Psoas muscle (tissue), 8 donors: ENCODE results near the gene SMG6. TPM values are rescaled to one million over a fixed set of nuclear protein-coding genes. Genes with fewer than 3 reads are reported as not detected.
A peak's percentile ranks its signal among the peaks of the same experiment; 100 is the strongest.

ENCODE experiments used
- ATAC-seq, 4 donors: fragments of 200-7000 bp; cut with Tn5 transposase; one replicate each; pipeline ENCODE4 v1.9.1; 2020; ENCODE audit warnings: moderate library complexity in 3 of 4, mild to moderate bottlenecking in 2 of 4
- DNase-seq, 2 donors: peaks; one replicate each; pipeline ENCODE4 v3.0.0-alpha.2; 2020
- H3K27ac ChIP-seq: fragments of 200-600 bp; one replicate; pipeline ENCODE4 v1.8.0; 2022
- H3K27me3 ChIP-seq, 3 donors: fragments of 200-600 bp in 1 of 3; one replicate each; pipeline versions ENCODE4 v1.6.1 to v1.8.0; 2013 to 2022; ENCODE audit warnings: low read length in 2 of 3, mild to moderate bottlenecking in 2 of 3, moderate library complexity in 1 of 3; ENCODE audit not compliant: insufficient read depth in 3 of 3
- H3K36me3 ChIP-seq, 2 donors: fragments of 200-600 bp in 1 of 2; one replicate each; pipeline versions ENCODE4 v1.6.1 to v1.8.0; 2013 to 2022; ENCODE audit warnings: low read depth in 1 of 2, mild to moderate bottlenecking in 1 of 2, moderate library complexity in 1 of 2; ENCODE audit not compliant: insufficient read depth in 1 of 2
- H3K4me1 ChIP-seq: fragments of 200-600 bp; one replicate; pipeline ENCODE4 v1.8.0; 2022
- H3K4me3 ChIP-seq: fragments of 200-600 bp; one replicate; pipeline ENCODE4 v1.8.0; 2022; ENCODE audit warnings: mild to moderate bottlenecking
- H3K9me3 ChIP-seq: fragments of 200-600 bp; one replicate; pipeline ENCODE4 v1.8.0; 2022
- WGBS, 3 donors: extraction: QIAGEN DNeasy Blood & Tissue Kit; methylation state at CpG; one replicate each; pipeline versions ENCODE4 v1.1.6 to v1.1.7; 2013; 5-methylcytosine and 5-hydroxymethylcytosine counted together
- intact Hi-C, 2 donors: fragments of 100-400 bp; cut with DNase I; formaldehyde crosslinking; loops; one replicate each; pipeline versions ENCODE4 v1.11.0 to v1.14.2; 2022
- polyA plus RNA-seq, 3 donors: library from polyadenylated mRNA; stranded (reverse); fragments of 200-250 nt; gene quantifications; one replicate each; pipeline ENCODE4 v1.2.3, GENCODE V29; 2013
- total RNA-seq, 4 donors: library from RNA; stranded (reverse); fragmentation: NEBNext Ultra II Directional in 2 of 4; extraction: Animal tissue kit (Norgen Biotek cat#: 25700) in 2 of 4; gene quantifications; one replicate each; pipeline versions ENCODE4 v1.2.1 to v1.2.4, GENCODE V29; 2021 to 2023
- TF ChIP-seq, protein P1 (sequence below): fragments of 200-600 bp; IDR thresholded peaks from one replicate; pipeline ENCODE4 v1.8.0; 2022; ENCODE audit warnings: antibody characterized with exemption
- donor health status: healthy with polysubstance abuse.
- donor health status: DM: no; HTN: no; CAD: no; lungs with moderate emphysema.
- donor health status: Bipolar disorder and iron deficiency.
- donor health status: healthy.
- donor health status: DM: yes; HTN: yes; CAD: no.
- donor health status: DM: no; HTN: no; CAD: no.
- donor health status: DM: no; HTN: no; CAD: no.
- donor health status: DM: yes; HTN: yes; CAD: no.

The SMG6 gene
- total and polyA plus RNA-seq, 7 donors, result 9.4 to 24.1 (median 16.3) TPM

- peak in 1 of 2 donors; percentile 15 for DNase-seq
- no peak for ATAC-seq
- H3K36me3 ChIP-seq, result peaks cover 0 to 40% of the 10 kb centered on the region in 2 donors
- intact Hi-C loops, result no loop called here
- H3K4me3 ChIP-seq, result no peak overlapping the region
- WGBS, 3 donors, result 65 to 75% (median 72%) methylated on average over 9 of the region's 9 CpGs
- no peaks in the 10 kb centered on the region for H3K9me3 ChIP-seq
- peak overlapping the region; percentile 77 for H3K27ac ChIP-seq
- TF ChIP-seq, protein P1, sequence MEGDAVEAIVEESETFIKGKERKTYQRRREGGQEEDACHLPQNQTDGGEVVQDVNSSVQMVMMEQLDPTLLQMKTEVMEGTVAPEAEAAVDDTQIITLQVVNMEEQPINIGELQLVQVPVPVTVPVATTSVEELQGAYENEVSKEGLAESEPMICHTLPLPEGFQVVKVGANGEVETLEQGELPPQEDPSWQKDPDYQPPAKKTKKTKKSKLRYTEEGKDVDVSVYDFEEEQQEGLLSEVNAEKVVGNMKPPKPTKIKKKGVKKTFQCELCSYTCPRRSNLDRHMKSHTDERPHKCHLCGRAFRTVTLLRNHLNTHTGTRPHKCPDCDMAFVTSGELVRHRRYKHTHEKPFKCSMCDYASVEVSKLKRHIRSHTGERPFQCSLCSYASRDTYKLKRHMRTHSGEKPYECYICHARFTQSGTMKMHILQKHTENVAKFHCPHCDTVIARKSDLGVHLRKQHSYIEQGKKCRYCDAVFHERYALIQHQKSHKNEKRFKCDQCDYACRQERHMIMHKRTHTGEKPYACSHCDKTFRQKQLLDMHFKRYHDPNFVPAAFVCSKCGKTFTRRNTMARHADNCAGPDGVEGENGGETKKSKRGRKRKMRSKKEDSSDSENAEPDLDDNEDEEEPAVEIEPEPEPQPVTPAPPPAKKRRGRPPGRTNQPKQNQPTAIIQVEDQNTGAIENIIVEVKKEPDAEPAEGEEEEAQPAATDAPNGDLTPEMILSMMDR, result no peak
- peaks cover 39% of the 10 kb centered on the region for H3K4me1 ChIP-seq
- H3K27me3 ChIP-seq, result no peaks in the 10 kb centered on the region
Measured at GRCh38 chr17:2082003-2082781, 221.4 kb downstream of the SMG6 start.

- TF ChIP-seq, protein P1, result no peak
- 74 to 78% (median 78%) methylated on average over 9 of the region's 9 CpGs for WGBS, 3 donors
- H3K27me3 ChIP-seq, result no peaks in the 10 kb centered on the region
- peaks cover 39% of the 10 kb centered on the region for H3K4me1 ChIP-seq
- H3K9me3 ChIP-seq, result no peaks in the 10 kb centered on the region
- no peak for ATAC-seq
- peaks cover 0 to 46% of the 10 kb centered on the region in 2 donors for H3K36me3 ChIP-seq
- peak in 1 of 2 donors; percentile 38 for DNase-seq
- no peak overlapping the region for H3K4me3 ChIP-seq
- no peak overlapping the region for H3K27ac ChIP-seq
- intact Hi-C loops, result no loop called here
Measured at GRCh38 chr17:2081564-2081963, 222.0 kb downstream of the SMG6 start.

DNA sequence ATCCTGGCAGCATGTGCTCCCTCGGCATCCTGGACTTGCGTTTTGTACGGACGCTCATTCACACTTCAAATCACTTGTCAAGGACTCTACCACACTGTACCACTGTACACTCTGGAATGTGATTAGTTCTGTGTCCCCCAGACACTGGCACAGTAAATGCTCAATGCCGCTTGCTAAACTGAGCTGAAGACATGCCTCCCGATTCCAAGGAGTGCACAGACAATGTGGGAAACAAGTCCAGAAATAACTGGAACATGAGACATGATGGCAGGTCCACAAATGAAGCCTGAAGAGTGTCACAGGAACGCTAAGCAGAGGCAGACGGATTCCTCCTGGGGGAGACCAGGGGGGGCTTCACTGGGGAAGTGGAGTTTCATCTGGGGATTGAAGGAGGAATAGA is 226.5 kb downstream of the SMG6 start:
- Histone ChIP-seq H3K27ac (peak overlapping the region; percentile 81), H3K9me3 (no peaks in the 10 kb centered on the region), H3K36me3 (peaks cover 0 to 47% of the 10 kb centered on the region in 2 donors), H3K4me1 (peaks cover 26% of the 10 kb centered on the region), H3K27me3 (no peaks in the 10 kb centered on the region), H3K4me3 (no peak overlapping the region)
- TF ChIP-seq, protein P1, result no peak
- WGBS, 3 donors, result 48 to 57% (median 51%) methylated on average over 8 of the region's 8 CpGs
- DNase-seq (no peak), ATAC-seq (peak; percentile 23 to 55 (median 48))
- intact Hi-C loops, result no loop called here

DNA sequence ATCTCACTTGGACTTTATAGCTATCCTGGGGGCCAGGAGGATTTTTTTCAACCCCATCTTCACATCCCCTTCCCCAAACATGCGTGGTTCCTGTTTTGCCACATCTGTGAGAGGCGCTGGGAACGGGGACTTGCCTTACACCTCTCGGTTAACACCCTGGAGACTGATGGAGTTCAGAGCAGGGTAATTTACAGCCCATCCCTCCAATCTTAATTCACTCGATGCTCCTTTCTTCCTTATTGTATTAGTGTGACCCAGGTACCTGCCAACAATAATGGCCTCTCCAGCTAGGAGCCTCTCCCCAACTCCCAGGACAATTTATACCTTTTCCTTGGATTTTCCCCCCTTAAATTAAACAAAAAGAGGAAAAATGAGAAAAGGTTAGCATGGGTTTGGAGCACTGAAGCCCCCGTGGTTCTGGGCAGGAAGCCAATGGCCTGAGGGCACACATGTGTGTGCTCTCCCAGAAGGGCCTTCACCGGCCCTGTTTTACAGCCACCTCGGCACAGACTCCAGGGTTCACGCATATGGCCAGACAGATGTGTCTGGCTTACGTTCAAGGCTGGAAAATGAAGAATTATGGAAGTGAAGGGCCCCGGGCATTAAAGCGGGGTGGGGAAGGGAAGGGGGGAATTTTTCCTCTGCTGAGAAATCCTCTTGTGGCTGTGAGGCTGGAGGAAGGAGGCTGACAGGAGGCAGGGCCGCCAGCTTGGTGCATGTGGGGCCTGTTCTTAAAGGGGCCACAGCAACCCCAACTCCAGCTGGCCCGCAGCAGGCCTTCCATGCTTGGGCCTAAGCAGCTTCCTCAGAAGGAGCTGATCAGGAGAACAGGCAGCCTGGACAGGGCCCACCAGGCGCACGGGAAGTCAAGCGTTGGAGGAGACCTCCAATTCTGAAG is 227.2 kb downstream of the SMG6 start:
- Histone ChIP-seq H3K9me3 (no peaks in the 10 kb centered on the region), H3K27me3 (no peaks in the 10 kb centered on the region), H3K4me1 (peaks cover 26% of the 10 kb centered on the region), H3K27ac (peak overlapping the region; percentile 81), H3K36me3 (peaks cover 0 to 47% of the 10 kb centered on the region in 2 donors), H3K4me3 (no peak overlapping the region)
- 59 to 69% (median 62%) methylated on average over 17 of the region's 17 CpGs for WGBS, 3 donors
- ATAC-seq (no peak), DNase-seq (no peak)
- intact Hi-C loops, result no loop called here
- TF ChIP-seq, protein P1, result no peak
